Gastrocnemius medialis (tissue), 4 donors: ENCODE data around the gene CACNA2D3. TPM values are rescaled to one million over a fixed set of nuclear protein-coding genes. Genes with fewer than 3 reads are reported as not detected.

Experiments used
- ATAC-seq, 2 donors: fragments of 150-250 bp; one replicate each; pipeline ENCODE4 v1.9.1; 2016
- DNase-seq, 2 donors: peaks; one replicate each; pipeline ENCODE4 v3.0.0-alpha.2; 2019
- H3K27ac ChIP-seq, 4 donors: fragments of 200-600 bp; sonication (generic); 1 replicate in 1 of 4; 2 replicates in 3 of 4; pipeline ENCODE4 v1.5.1; 2016 to 2018; ENCODE audit warnings: mild to moderate bottlenecking in 2 of 4, moderate library complexity in 1 of 4
- H3K27me3 ChIP-seq, 3 donors: fragments of 200-600 bp; sonication (generic) in 2 of 3; 1 replicate in 1 of 3; 2 replicates in 2 of 3; pipeline versions ENCODE4 v1.5.1 to v1.6.0; 2016 to 2019; ENCODE audit warnings: mild to moderate bottlenecking in 1 of 3, moderate library complexity in 1 of 3
- H3K36me3 ChIP-seq, 2 donors: fragments of 200-600 bp; sonication (generic) in 1 of 2; one replicate each; pipeline ENCODE4 v1.5.1; 2017 to 2018
- H3K4me1 ChIP-seq, 2 donors: fragments of 200-600 bp; sonication (generic) in 1 of 2; one replicate each; pipeline ENCODE4 v1.5.1; 2016 to 2017; ENCODE audit warnings: mild to moderate bottlenecking in 2 of 2
- H3K4me3 ChIP-seq, 4 donors: fragments of 200-600 bp; sonication (generic) in 3 of 4; 1 replicate in 1 of 4; 2 replicates in 3 of 4; pipeline ENCODE4 v1.5.1; 2016 to 2019; ENCODE audit warnings: mild to moderate bottlenecking in 2 of 4
- H3K9me3 ChIP-seq, 3 donors: fragments of 200-600 bp; sonication (generic) in 2 of 3; 1 replicate in 1 of 3; 2 replicates in 2 of 3; pipeline ENCODE4 v1.5.1; 2016 to 2019
- POLR2A ChIP-seq, 2 donors: fragments of 450-650 bp; IDR thresholded peaks; one replicate each; pipeline ENCODE4 v1.6.1; 2017; ENCODE audit warnings: antibody characterized with exemption in 2 of 2, mild to moderate bottlenecking in 2 of 2, moderate library complexity in 2 of 2
- in situ Hi-C, 4 donors: fragments of 200-750 bp; cut with MboI; loops; one replicate each; pipeline versions ENCODE4 v1.15.0 to v1.8.0; 2017; ENCODE audit warnings: low sequenced_read_pairs in 4 of 4
- intact Hi-C: fragments of 100-400 bp; cut with DNase I; formaldehyde crosslinking; loops from one replicate; pipeline ENCODE4 v1.15.1; 2023; ENCODE audit warnings: low total_unique reads
- total RNA-seq, 4 donors: library from RNA; depleted of rRNA; stranded (reverse); fragments of >200 nt; gene quantifications; one replicate each; pipeline versions ENCODE4 v1.1.0 to v1.2.3, GENCODE V29; 2016
- TF ChIP-seq, protein P1 (sequence below), 5 experiments: fragments of 450-650 bp in 3 of 5; fragments of 200-600 bp in 2 of 5; sonication (generic) in 2 of 5; IDR thresholded peaks in 4 of 5; conservative IDR thresholded peaks in 1 of 5; 1 replicate in 4 of 5; 2 replicates in 1 of 5; pipeline ENCODE4 v1.5.1; 2016 to 2019; ENCODE audit warnings: antibody characterized with exemption in 5 of 5, mild to moderate bottlenecking in 3 of 5, moderate library complexity in 3 of 5

CACNA2D3 gene
- total RNA-seq, 4 donors from 2014 or later: 4.7 to 14.4 (median 7.1) TPM

DNA sequence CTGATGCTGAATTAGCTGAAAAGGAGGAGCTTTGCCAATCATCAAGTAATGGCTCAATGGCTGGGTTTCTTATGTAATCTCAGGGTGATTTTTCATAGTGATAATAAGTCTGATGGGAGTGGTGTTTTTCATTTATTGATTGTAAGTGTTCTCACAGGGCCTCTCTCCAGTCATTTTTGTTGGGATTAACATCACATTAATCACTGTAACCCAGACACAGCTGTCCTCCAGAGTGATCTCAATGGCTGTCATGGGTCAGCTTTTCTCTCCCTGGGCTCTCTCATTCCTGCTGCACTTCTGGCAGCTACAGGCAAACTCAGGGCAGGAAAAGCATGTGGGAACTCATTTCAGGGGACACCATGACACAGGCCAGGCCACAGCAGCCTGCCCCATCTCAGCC lies 642.6 kb downstream of the CACNA2D3 start:
- in situ Hi-C loops (no loop called here), intact Hi-C loops (no loop called here)
- H3K36me3 ChIP-seq: no peaks in the 10 kb centered on the region
- ATAC-seq (no peak), DNase-seq (no peak)
- no peaks in the 10 kb centered on the region for H3K27me3 ChIP-seq
- TF ChIP-seq POLR2A (IDR thresholded peaks at IDR 0.05): no peak
- TF ChIP-seq, protein P1, sequence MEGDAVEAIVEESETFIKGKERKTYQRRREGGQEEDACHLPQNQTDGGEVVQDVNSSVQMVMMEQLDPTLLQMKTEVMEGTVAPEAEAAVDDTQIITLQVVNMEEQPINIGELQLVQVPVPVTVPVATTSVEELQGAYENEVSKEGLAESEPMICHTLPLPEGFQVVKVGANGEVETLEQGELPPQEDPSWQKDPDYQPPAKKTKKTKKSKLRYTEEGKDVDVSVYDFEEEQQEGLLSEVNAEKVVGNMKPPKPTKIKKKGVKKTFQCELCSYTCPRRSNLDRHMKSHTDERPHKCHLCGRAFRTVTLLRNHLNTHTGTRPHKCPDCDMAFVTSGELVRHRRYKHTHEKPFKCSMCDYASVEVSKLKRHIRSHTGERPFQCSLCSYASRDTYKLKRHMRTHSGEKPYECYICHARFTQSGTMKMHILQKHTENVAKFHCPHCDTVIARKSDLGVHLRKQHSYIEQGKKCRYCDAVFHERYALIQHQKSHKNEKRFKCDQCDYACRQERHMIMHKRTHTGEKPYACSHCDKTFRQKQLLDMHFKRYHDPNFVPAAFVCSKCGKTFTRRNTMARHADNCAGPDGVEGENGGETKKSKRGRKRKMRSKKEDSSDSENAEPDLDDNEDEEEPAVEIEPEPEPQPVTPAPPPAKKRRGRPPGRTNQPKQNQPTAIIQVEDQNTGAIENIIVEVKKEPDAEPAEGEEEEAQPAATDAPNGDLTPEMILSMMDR (IDR thresholded peaks at IDR 0.05 in 4 of 5, conservative IDR thresholded peaks at IDR 0.05 in 1 of 5): no peak
- H3K9me3 ChIP-seq: no peaks in the 10 kb centered on the region
- H3K4me3 ChIP-seq: no peak overlapping the region
- H3K27ac ChIP-seq: no peak overlapping the region
- H3K4me1 ChIP-seq: no peaks in the 10 kb centered on the region

DNA sequence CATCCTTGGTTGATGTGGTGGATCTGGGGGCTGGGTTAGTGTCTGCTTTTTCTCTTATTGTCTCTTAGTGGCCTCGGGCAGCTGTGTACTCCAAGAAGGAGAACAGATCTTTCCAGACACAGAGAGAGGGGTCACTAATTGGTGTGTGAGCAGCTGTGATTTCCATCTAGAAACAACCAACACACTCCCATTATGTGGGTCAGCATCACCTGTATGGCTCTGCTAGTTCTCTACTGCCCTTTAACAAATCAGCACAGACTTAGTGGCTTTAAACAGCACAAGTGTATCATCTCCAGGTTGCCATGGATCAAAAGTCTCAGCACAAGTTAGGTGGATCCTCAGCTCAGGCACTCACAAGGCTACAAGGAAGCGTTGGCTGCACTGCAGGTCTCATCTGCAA lies 648.7 kb downstream of the CACNA2D3 start:
- Histone ChIP-seq H3K9me3 (no peaks in the 10 kb centered on the region), H3K36me3 (no peaks in the 10 kb centered on the region), H3K4me1 (no peaks in the 10 kb centered on the region), H3K27me3 (no peaks in the 10 kb centered on the region), H3K4me3 (no peak overlapping the region), H3K27ac (no peak overlapping the region)
- in situ Hi-C loops (no loop called here), intact Hi-C loops (no loop called here)
- DNase-seq (no peak), ATAC-seq (no peak)
- no peak for TF ChIP-seq POLR2A (IDR thresholded peaks at IDR 0.05)
- TF ChIP-seq, protein P1 (IDR thresholded peaks at IDR 0.05 in 4 of 5, conservative IDR thresholded peaks at IDR 0.05 in 1 of 5): no peak

DNA sequence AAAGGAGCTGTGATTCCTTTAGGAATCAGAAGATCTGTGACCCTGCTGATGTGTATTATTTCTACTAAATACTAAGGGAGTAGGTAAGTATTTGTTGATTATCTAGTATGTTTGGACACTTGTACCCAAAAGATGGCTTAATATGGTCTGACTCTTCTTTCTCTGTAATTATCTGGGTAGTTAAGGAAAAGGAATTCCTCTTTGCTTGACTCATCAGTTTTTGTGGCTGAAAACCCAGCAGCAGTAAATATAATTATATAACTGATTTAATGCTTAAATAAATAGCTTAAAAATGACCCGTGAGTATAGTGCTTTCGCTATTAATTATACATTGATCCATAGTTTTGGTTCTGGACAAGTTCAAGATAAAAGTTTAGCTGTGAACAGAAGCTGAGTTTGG lies 649.7 kb downstream of the CACNA2D3 start:
- Histone ChIP-seq H3K36me3 (no peaks in the 10 kb centered on the region), H3K27me3 (no peaks in the 10 kb centered on the region), H3K9me3 (no peaks in the 10 kb centered on the region), H3K4me1 (no peaks in the 10 kb centered on the region), H3K27ac (no peak overlapping the region), H3K4me3 (no peak overlapping the region)
- no peak for TF ChIP-seq POLR2A (IDR thresholded peaks at IDR 0.05)
- TF ChIP-seq, protein P1 (IDR thresholded peaks at IDR 0.05 in 4 of 5, conservative IDR thresholded peaks at IDR 0.05 in 1 of 5): no peak
- ATAC-seq: no peak
- in situ Hi-C loops: no loop called here
- intact Hi-C loops: no loop called here
- no peak for DNase-seq

DNA sequence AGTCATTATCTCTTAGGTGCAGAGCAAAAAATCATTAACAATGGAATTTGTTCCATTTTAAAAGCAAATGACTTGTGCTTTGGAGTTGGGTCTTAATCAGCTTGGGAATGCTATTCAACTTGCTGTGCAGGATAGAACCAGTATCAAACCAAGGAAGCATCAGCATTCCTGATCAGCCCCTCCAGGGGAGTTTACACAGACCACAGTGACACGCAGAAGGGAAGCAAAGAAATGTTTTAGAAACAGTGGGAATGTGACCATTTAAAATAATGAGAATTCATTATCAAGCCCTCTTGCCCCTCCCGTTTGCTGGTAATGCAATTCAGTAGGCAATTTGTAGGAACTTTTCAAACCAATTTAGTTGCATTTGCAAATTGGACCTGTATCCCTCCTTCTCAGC lies 650.4 kb downstream of the CACNA2D3 start:
- intact Hi-C loops: no loop called here
- Histone ChIP-seq H3K4me3 (no peak overlapping the region), H3K4me1 (no peaks in the 10 kb centered on the region), H3K27ac (no peak overlapping the region), H3K36me3 (no peaks in the 10 kb centered on the region), H3K27me3 (no peaks in the 10 kb centered on the region), H3K9me3 (no peaks in the 10 kb centered on the region)
- DNase-seq (no peak), ATAC-seq (no peak)
- TF ChIP-seq, protein P1 (IDR thresholded peaks at IDR 0.05 in 4 of 5, conservative IDR thresholded peaks at IDR 0.05 in 1 of 5): no peak
- TF ChIP-seq POLR2A (IDR thresholded peaks at IDR 0.05): no peak
- in situ Hi-C loops: no loop called here

DNA sequence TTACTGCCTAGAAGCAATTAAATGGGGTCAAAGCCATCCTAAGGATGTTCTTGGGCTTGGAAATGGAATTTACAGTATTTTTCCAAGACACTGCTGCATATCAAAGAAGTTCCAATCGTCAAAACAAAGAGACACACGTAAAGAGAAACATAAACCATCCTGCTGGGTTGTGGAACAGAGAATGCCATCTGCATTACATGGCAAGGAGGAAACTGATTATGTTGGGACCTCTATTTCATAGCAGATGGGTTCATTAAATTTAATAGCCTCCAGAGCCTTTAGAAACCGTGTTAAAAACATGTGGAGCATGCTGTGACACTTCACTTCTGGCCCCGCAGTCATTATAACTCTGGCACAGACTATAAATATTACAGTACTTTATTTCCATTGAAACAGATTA lies 650.9 kb downstream of the CACNA2D3 start:
- DNase-seq (no peak), ATAC-seq (no peak)
- Histone ChIP-seq H3K27me3 (no peaks in the 10 kb centered on the region), H3K9me3 (no peaks in the 10 kb centered on the region), H3K4me3 (no peak overlapping the region), H3K36me3 (no peaks in the 10 kb centered on the region), H3K4me1 (no peaks in the 10 kb centered on the region), H3K27ac (no peak overlapping the region)
- TF ChIP-seq, protein P1 (IDR thresholded peaks at IDR 0.05 in 4 of 5, conservative IDR thresholded peaks at IDR 0.05 in 1 of 5): no peak
- TF ChIP-seq POLR2A (IDR thresholded peaks at IDR 0.05): no peak
- intact Hi-C loops: no loop called here
- in situ Hi-C loops: no loop called here
